T-cell (primary cell): Measurements from ENCODE around the gene ATG5. TPM values are rescaled to one million over a fixed set of nuclear protein-coding genes. Genes with fewer than 3 reads are reported as not detected.

Experiments used
- ATAC-seq, 4 experiments: fragments of 200-7000 bp in 3 of 4; fragments of 150-1000 bp in 1 of 4; cut with Tn5 transposase; replicated peaks in 1 of 4; 1 replicate in 3 of 4; 2 replicates in 1 of 4; pipeline ENCODE4 v1.10.0; 2021; ENCODE audit warnings: moderate library complexity in 3 of 4, mild to moderate bottlenecking in 2 of 4, moderate number of reproducible peaks in 1 of 4
- CTCF ChIA-PET, 2 donors: fragments of 300-600 bp; sonication (Branson Sonifier 250); formaldehyde crosslinking; loops; one replicate each; lab custom pipeline; 2022; ENCODE audit warnings: antibody characterized with exemption in 2 of 2; lab: Charles Lee
- POLR2A ChIA-PET, 2 donors: fragments of 300-600 bp; sonication (Branson Sonifier 250); formaldehyde crosslinking; loops; one replicate each; lab custom pipeline; 2022; ENCODE audit warnings: antibody characterized with exemption in 2 of 2; lab: Charles Lee
- DNase-seq, 35 experiments: peaks; one replicate each; pipeline versions ENCODE4 v3.0.0 to v3.0.0-alpha.2; 2013 to 2023
- H3K27ac ChIP-seq: one replicate; pipeline ENCODE4 v1.5.1; 2013; ENCODE audit warnings: low read length
- H3K27me3 ChIP-seq, 2 experiments: replicated peaks in 1 of 2; 1 replicate in 1 of 2; 2 replicates in 1 of 2; pipeline versions ENCODE4 v1.6.1 to v1.7.0; 2013; ENCODE audit warnings: low read length in 1 of 2, mixed read lengths in 1 of 2; ENCODE audit not compliant: control insufficient read depth in 2 of 2, insufficient read depth in 2 of 2; ENCODE audit errors: extremely low read depth in 1 of 2
- H3K36me3 ChIP-seq, 2 donors: 1 replicate in 1 of 2; 2 replicates in 1 of 2; pipeline versions ENCODE4 v1.6.1 to v1.7.0; 2013; ENCODE audit warnings: low read length in 1 of 2; ENCODE audit not compliant: control insufficient read depth in 2 of 2, insufficient read depth in 1 of 2; ENCODE audit errors: extremely low read depth in 1 of 2
- H3K4me1 ChIP-seq, 2 experiments: 1 replicate in 1 of 2; 2 replicates in 1 of 2; pipeline versions ENCODE4 v1.6.1 to v1.7.0; 2013; ENCODE audit warnings: low read length in 2 of 2, mixed read lengths in 1 of 2; ENCODE audit not compliant: insufficient read depth in 2 of 2, control insufficient read depth in 1 of 2; ENCODE audit errors: extremely low read depth in 1 of 2
- H3K4me3 ChIP-seq, 2 donors: 1 replicate in 1 of 2; 2 replicates in 1 of 2; pipeline versions ENCODE4 v1.5.1 to v1.7.0; 2013; ENCODE audit warnings: mild to moderate bottlenecking in 2 of 2, low read length in 1 of 2, moderate library complexity in 1 of 2; ENCODE audit not compliant: control insufficient read depth in 1 of 2; ENCODE audit errors: extremely low read depth in 1 of 2
- H3K9me3 ChIP-seq: 2 replicates; pipeline ENCODE4 v1.7.0; 2013
- H3K27ac Mint-ChIP-seq, 2 donors: one replicate each; pipeline ENCODE4 v1.8.0; 2020 to 2021; ENCODE audit warnings: mild to moderate bottlenecking in 2 of 2, mixed read lengths in 2 of 2
- H3K27me3 Mint-ChIP-seq, 2 donors: one replicate each; pipeline ENCODE4 v1.8.0; 2021 to 2022; ENCODE audit warnings: mixed read lengths in 2 of 2
- H3K36me3 Mint-ChIP-seq: one replicate; pipeline ENCODE4 v1.8.0; 2021; ENCODE audit warnings: mixed read lengths
- H3K4me1 Mint-ChIP-seq, 3 donors: one replicate each; pipeline ENCODE4 v1.8.0; 2020 to 2022; ENCODE audit warnings: mixed read lengths in 3 of 3, mild to moderate bottlenecking in 1 of 3
- H3K4me3 Mint-ChIP-seq, 3 donors: one replicate each; pipeline ENCODE4 v1.8.0; 2020 to 2022; ENCODE audit warnings: mild to moderate bottlenecking in 3 of 3, mixed read lengths in 3 of 3, moderate library complexity in 3 of 3
- H3K9me3 Mint-ChIP-seq, 3 donors: one replicate each; pipeline ENCODE4 v1.8.0; 2020 to 2022; ENCODE audit warnings: mixed read lengths in 3 of 3
- WGBS: methylation state at CpG from one replicate; pipeline ENCODE4 v1.1.5; 2013; ENCODE audit warnings: missing lambda C conversion rate; ENCODE audit not compliant: insufficient coverage; 5-methylcytosine and 5-hydroxymethylcytosine counted together
- total RNA-seq, 35 experiments: library from RNA in 6 of 35; stranded (reverse) in 6 of 35; fragments of 120-200 nt in 1 of 35; gene quantifications; one replicate each; pipeline versions ENCODE4 v1.2.1 to v1.2.4 and lab custom pipeline; 2013 to 2026

Gene ATG5
- total RNA-seq, 5 donors from 2014 or later (not counting 1 experiment from before 2014, with no cell fraction given), result 20.4 to 28.7 (median 23.7) TPM

- Histone ChIP-seq H3K9me3 (no peaks in the 10 kb centered on the region), H3K27ac (no peak overlapping the region)
- CTCF ChIA-PET, result interaction anchor here in 1 of 2 donors (0.6 to 1.0 kb wide), 3 partner anchors 26 to 80 kb away, joined by 3 to 4 read pairs (median 3); no protein-coding TSS in a partner anchor
Observed at GRCh38 chr6:106168097-106168888, 157.3 kb downstream of the ATG5 start.

GRCh38 chr6:106167096-106167814, 158.3 kb downstream of the ATG5 start:
- no peaks in the 10 kb centered on the region for H3K9me3 ChIP-seq
- H3K27ac ChIP-seq, result no peak overlapping the region
- no peak for DNase-seq
- no peaks in the 10 kb centered on the region for H3K36me3 Mint-ChIP-seq
- H3K36me3 ChIP-seq, result no peaks in the 10 kb centered on the region
- H3K4me1 Mint-ChIP-seq, result peaks cover 30 to 40% (median 31%) of the 10 kb centered on the region in 3 donors
- H3K9me3 Mint-ChIP-seq, result no peaks in the 10 kb centered on the region
- ChIA-PET CTCF (interaction anchor here in 1 of 2 donors (0.6 kb wide), 2 partner anchors 29 to 78 kb away, joined by 3 to 4 read pairs; no protein-coding TSS in a partner anchor), POLR2A (interaction anchor here in 1 of 2 donors (0.5 kb wide), 1 partner anchor 138 kb away, joined by 3 read pairs; no protein-coding TSS in a partner anchor)
- H3K27me3 Mint-ChIP-seq, result no peaks in the 10 kb centered on the region
- no peak overlapping the region for H3K4me3 Mint-ChIP-seq
- peak overlapping the region in 1 of 2 donors; percentile 53 for H3K27ac Mint-ChIP-seq
- no peaks in the 10 kb centered on the region for H3K27me3 ChIP-seq
- no peak overlapping the region for H3K4me3 ChIP-seq
- peaks cover 0 to 28% of the 10 kb centered on the region in 2 experiments for H3K4me1 ChIP-seq
- no peak for ATAC-seq
- WGBS, result 20% methylated on average over 1 of the region's 6 CpGs

More at GRCh38 chr6:106168097-106168888, 157.3 kb downstream of the ATG5 start:
- DNase-seq, result no peak
- Histone ChIP-seq H3K4me1 (peaks cover 0 to 22% of the 10 kb centered on the region in 2 experiments), H3K27me3 (no peaks in the 10 kb centered on the region), H3K36me3 (no peaks in the 10 kb centered on the region), H3K4me3 (no peak overlapping the region)
- WGBS, result 94% methylated on average over 7 of the region's 15 CpGs
- Mint-ChIP-seq H3K27ac (no peak overlapping the region), H3K36me3 (no peaks in the 10 kb centered on the region), H3K9me3 (no peaks in the 10 kb centered on the region), H3K4me1 (peaks cover 27 to 36% (median 30%) of the 10 kb centered on the region in 3 donors), H3K27me3 (no peaks in the 10 kb centered on the region), H3K4me3 (no peak overlapping the region)
- ATAC-seq, result no peak
- POLR2A ChIA-PET, result no interaction called here

GRCh38 chr6:106165885-106166485, 159.6 kb downstream of the ATG5 start:
- Mint-ChIP-seq H3K4me1 (peaks cover 30 to 39% (median 30%) of the 10 kb centered on the region in 3 donors), H3K27me3 (no peaks in the 10 kb centered on the region), H3K4me3 (no peak overlapping the region), H3K36me3 (no peaks in the 10 kb centered on the region), H3K9me3 (no peaks in the 10 kb centered on the region), H3K27ac (peak overlapping the region in 1 of 2 donors; percentile 38)
- Histone ChIP-seq H3K9me3 (no peaks in the 10 kb centered on the region), H3K4me1 (peaks cover 0 to 31% of the 10 kb centered on the region in 2 experiments), H3K36me3 (no peaks in the 10 kb centered on the region), H3K27me3 (no peaks in the 10 kb centered on the region), H3K27ac (no peak overlapping the region), H3K4me3 (no peak overlapping the region)
- ATAC-seq, result no peak
- ChIA-PET POLR2A (interaction anchor here in 1 of 2 donors (0.7 kb wide), 2 partner anchors 16 to 34 kb away, joined by 3 to 9 read pairs; no protein-coding TSS in a partner anchor), CTCF (no interaction called here)
- 67% methylated on average over 1 of the region's 3 CpGs for WGBS
- DNase-seq, result no peak

GRCh38 chr6:106163966-106164877, 161.3 kb downstream of the ATG5 start:
- peak overlapping the region; percentile 87 for H3K27ac ChIP-seq
- Mint-ChIP-seq H3K27ac (peak overlapping the region; percentile 89 to 92), H3K9me3 (no peaks in the 10 kb centered on the region), H3K27me3 (no peaks in the 10 kb centered on the region), H3K4me1 (peaks cover 30 to 40% (median 30%) of the 10 kb centered on the region in 3 donors), H3K4me3 (peak overlapping the region; percentile 30 to 55 (median 51)), H3K36me3 (no peaks in the 10 kb centered on the region)
- no peaks in the 10 kb centered on the region for H3K36me3 ChIP-seq
- peak; percentile 58 to 67 (median 66) for ATAC-seq
- H3K27me3 ChIP-seq, result no peaks in the 10 kb centered on the region
- DNase-seq, result peak in 22 of 35 experiments; percentile 6 to 63 (median 23)
- ChIA-PET CTCF (interaction anchor here in 1 of 2 donors (0.7 to 2.9 kb wide), 5 partner anchors 23 to 78 kb away, joined by 3 to 16 read pairs (median 3); partner anchors contain the start of gene PRDM1), POLR2A (interaction anchor here in 1 of 2 donors (0.6 kb wide), 1 partner anchor 92 kb away, joined by 3 read pairs; no protein-coding TSS in a partner anchor)
- H3K4me3 ChIP-seq, result peak overlapping the region in 1 of 2 donors; percentile 11
- WGBS, result 11% methylated on average over 10 of the region's 17 CpGs
- no peaks in the 10 kb centered on the region for H3K9me3 ChIP-seq
- peaks cover 0 to 31% of the 10 kb centered on the region in 2 experiments for H3K4me1 ChIP-seq

- 14% methylated on average over 5 of the region's 7 CpGs for WGBS
- peak overlapping the region; percentile 87 for H3K27ac ChIP-seq
Observed at GRCh38 chr6:106163446-106163965, 162.1 kb downstream of the ATG5 start.

More at GRCh38 chr6:106163446-106163965, 162.1 kb downstream of the ATG5 start:
- H3K36me3 Mint-ChIP-seq, result no peaks in the 10 kb centered on the region
- no peaks in the 10 kb centered on the region for H3K27me3 ChIP-seq
- ATAC-seq, result peak; percentile 65 to 76 (median 74)
- no peaks in the 10 kb centered on the region for H3K27me3 Mint-ChIP-seq
- H3K9me3 Mint-ChIP-seq, result no peaks in the 10 kb centered on the region
- H3K4me1 ChIP-seq, result peaks cover 0 to 31% of the 10 kb centered on the region in 2 experiments
- H3K9me3 ChIP-seq, result no peaks in the 10 kb centered on the region
- H3K27ac Mint-ChIP-seq, result peak overlapping the region; percentile 89 to 92
- H3K4me3 ChIP-seq, result no peak overlapping the region
- POLR2A ChIA-PET, result interaction anchor here in 1 of 2 donors (0.6 kb wide), 1 partner anchor 92 kb away, joined by 3 read pairs; no protein-coding TSS in a partner anchor
- peak in 26 of 35 experiments; percentile 17 to 66 (median 26) for DNase-seq
- CTCF ChIA-PET, result interaction anchor here in 1 of 2 donors (0.6 to 2.9 kb wide), 6 partner anchors 24 to 78 kb away, joined by 3 to 16 read pairs (median 3); partner anchors contain the start of gene PRDM1
- H3K4me3 Mint-ChIP-seq, result peak overlapping the region; percentile 30 to 55 (median 51)
- peaks cover 30 to 40% (median 30%) of the 10 kb centered on the region in 3 donors for H3K4me1 Mint-ChIP-seq
- no peaks in the 10 kb centered on the region for H3K36me3 ChIP-seq
